ENCODE results near the gene VPS9D1. TPM values are rescaled to one million over a fixed set of nuclear protein-coding genes. Genes with fewer than 3 reads are reported as not detected.
A peak's percentile ranks its signal among the peaks of the same experiment; 100 is the strongest.

Gene VPS9D1
- total and polyA plus RNA-seq, 2 of the 4 experiments (the other 2 are of a cell fraction) = 1.8 to 20.3 TPM

DNA sequence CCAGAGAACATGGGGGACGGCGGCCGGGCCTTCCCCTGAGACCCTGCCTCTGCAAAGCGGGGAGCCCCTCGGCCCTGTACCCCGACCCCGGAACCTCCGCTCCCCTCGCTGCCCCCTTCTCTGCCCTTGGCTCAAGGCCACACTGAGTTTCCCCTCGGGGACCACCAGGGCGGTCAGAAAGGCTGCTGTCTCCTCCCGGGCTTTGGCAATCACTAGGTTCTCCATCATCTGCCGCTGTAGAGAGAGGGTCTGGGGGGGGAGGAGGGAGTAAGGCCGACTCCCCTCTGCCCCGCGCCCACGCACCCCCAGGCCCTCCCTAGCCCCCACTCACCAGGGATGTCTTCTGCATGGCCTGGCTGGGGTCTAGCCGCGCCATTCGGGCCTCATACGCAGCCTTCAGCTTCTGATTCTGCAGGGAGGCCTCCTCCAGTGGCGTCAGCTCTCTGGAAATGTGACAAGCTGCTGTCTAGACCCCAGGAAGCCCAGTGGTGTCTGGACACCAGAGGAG, 8.4 kb downstream of the VPS9D1 start:
- Histone ChIP-seq H3K9me3 (ENCODE audit: control insufficient read depth, insufficient read depth, low read length) (no peaks in the 10 kb centered on the region), H4K8ac (ENCODE audit: low read depth in 2 of 2, low read length in 2 of 2) (no peak overlapping the region), H3K4me1 (ENCODE audit: control insufficient read depth, insufficient read depth, low read length) (peaks cover 4% of the 10 kb centered on the region), H2BK120ac (ENCODE audit: low read depth, low read length) (no peak overlapping the region), H3K56ac (ENCODE audit: extremely low read depth, insufficient read depth, low read length) (no peak overlapping the region), H3K14ac (replicated peaks; ENCODE audit: low read depth, low read length) (no peak overlapping the region), H2BK20ac (ENCODE audit: low read depth, low read length) (no peak overlapping the region), H3K4me2 (ENCODE audit: low read depth, low read length) (peak overlapping the region; percentile 82), H2BK5ac (ENCODE audit: low read depth, low read length, poor library complexity, severe bottlenecking) (no peak overlapping the region), H3K79me1 (ENCODE audit: low read depth in 1 of 2, low read length in 2 of 2) (peaks cover 0 to 7% of the 10 kb centered on the region in 2 experiments; a peak in 1 of 4 replicates), H4K5ac (ENCODE audit: low read depth, low read length) (no peak overlapping the region), H4K20me1 (ENCODE audit: insufficient read depth, low read length) (no peaks in the 10 kb centered on the region; the same call in 1 of the 2 replicates), H3K9me1 (ENCODE audit: insufficient read depth, low read length) (no peaks in the 10 kb centered on the region), H2AK5ac (ENCODE audit: low read depth, low read length) (0 out of 2 replicates have a peak overlapping the region, but pooled peaks have one; percentile 0), H2BK15ac (ENCODE audit: low read depth, low read length) (no peak overlapping the region), H2AFZ (replicated peaks; ENCODE audit: low read length, poor library complexity) (peak overlapping the region; percentile 90), H3K4me3 (ENCODE audit: insufficient read depth, low read depth, low read length) (peak overlapping the region; percentile 45; the same call in 1 of the 2 replicates), H2AK9ac (replicated peaks; ENCODE audit: low read depth, low read length, poor library complexity) (peak overlapping the region; percentile 80), H4K91ac (ENCODE audit: insufficient read depth, low read depth, low read length) (no peak overlapping the region), H3K27ac (ENCODE audit: insufficient read depth, low read length) (no peak overlapping the region; the same call in 1 of the 2 replicates), H3K27me3 (ENCODE audit: control insufficient read depth, insufficient read depth, low read length) (no peaks in the 10 kb centered on the region), H3K23ac (ENCODE audit: low read depth, low read length) (no peak overlapping the region), H3K18ac (ENCODE audit: low read depth, low read length) (no peak overlapping the region), H3K4ac (ENCODE audit: low read depth, low read length) (no peak overlapping the region), H3K36me3 (ENCODE audit: control insufficient read depth, insufficient read depth, low read length) (peaks cover 18% of the 10 kb centered on the region; the same call in 1 of the 2 replicates), H3K9ac (ENCODE audit: low read depth, low read length) (peak overlapping the region; percentile 44; the same call in 1 of the 2 replicates)
- BruUV-seq (replicated peaks) = no TSS peak
- no peak for TF ChIP-seq RCOR1 (IDR thresholded peaks at IDR 0.05; ENCODE audit: insufficient replicate concordance, low read length)
- no peak for TF ChIP-seq RFX5 (IDR thresholded peaks at IDR 0.05; ENCODE audit: low read depth, low read length)
- no peak for TF ChIP-seq CHD1 (IDR thresholded peaks at IDR 0.05; ENCODE audit: low read depth, low read length)
- TF ChIP-seq MAZ (IDR thresholded peaks at IDR 0.05; ENCODE audit: borderline replicate concordance, low read depth, low read length) = no peak
- no peak for TF ChIP-seq POLR2A (IDR thresholded peaks at IDR 0.05; ENCODE audit: low read depth, low read length)
- TF ChIP-seq, protein P1, sequence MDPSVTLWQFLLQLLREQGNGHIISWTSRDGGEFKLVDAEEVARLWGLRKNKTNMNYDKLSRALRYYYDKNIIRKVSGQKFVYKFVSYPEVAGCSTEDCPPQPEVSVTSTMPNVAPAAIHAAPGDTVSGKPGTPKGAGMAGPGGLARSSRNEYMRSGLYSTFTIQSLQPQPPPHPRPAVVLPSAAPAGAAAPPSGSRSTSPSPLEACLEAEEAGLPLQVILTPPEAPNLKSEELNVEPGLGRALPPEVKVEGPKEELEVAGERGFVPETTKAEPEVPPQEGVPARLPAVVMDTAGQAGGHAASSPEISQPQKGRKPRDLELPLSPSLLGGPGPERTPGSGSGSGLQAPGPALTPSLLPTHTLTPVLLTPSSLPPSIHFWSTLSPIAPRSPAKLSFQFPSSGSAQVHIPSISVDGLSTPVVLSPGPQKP (IDR thresholded peaks at IDR 0.05; ENCODE audit: borderline replicate concordance, low read depth, low read length) = no peak
- TF ChIP-seq FOS (IDR thresholded peaks at IDR 0.05; ENCODE audit: low read depth, low read length) = no peak
- TF ChIP-seq MAFK (IDR thresholded peaks at IDR 0.05; ENCODE audit: low read depth, low read length) = no peak
- TF ChIP-seq, protein P2, sequence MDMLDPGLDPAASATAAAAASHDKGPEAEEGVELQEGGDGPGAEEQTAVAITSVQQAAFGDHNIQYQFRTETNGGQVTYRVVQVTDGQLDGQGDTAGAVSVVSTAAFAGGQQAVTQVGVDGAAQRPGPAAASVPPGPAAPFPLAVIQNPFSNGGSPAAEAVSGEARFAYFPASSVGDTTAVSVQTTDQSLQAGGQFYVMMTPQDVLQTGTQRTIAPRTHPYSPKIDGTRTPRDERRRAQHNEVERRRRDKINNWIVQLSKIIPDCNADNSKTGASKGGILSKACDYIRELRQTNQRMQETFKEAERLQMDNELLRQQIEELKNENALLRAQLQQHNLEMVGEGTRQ (IDR thresholded peaks at IDR 0.05; ENCODE audit: low read depth, low read length) = no peak
- TF ChIP-seq RAD21 (IDR thresholded peaks at IDR 0.05; ENCODE audit: low read length) = no peak
- in situ Hi-C loops (cut with MboI; ENCODE audit: low sequenced_read_pairs) = no loop called here
- ChIA-PET CTCF (interaction anchor here (1.4 kb wide), 1 partner anchor 148 kb away, joined by 3 read pairs; no protein-coding TSS in a partner anchor), POLR2A (ENCODE audit: unreplicated experiment) (no interaction called here)
- peak; percentile 28 for DNase-seq
- intact Hi-C loops (cut with micrococcal nuclease) = no loop called here
- ATAC-seq (ENCODE audit: low read depth) = peak; percentile 15; the same call in 1 of the 2 replicates
- 4% methylated on average over 4 of the region's 22 CpGs; no CpG with 5 or more reads in 1 of the 2 experiments for WGBS, 2 experiments (ENCODE audit: extremely low coverage in 2 of 2, insufficient read length in 1 of 2)
- dilution Hi-C loops (cut with HindIII; ENCODE audit: low sequenced_read_pairs, unreplicated experiment) = no loop called here

Measured in IMR-90 (cell line).